Stimulated activated CD8-positive, alpha-beta memory T cell treated with anti-CD3 and anti-CD28 coated beads, Interleukin-4, amount 100 ng/mL, for 48 hours (primary cell): ENCODE results near the gene MTOR.
"Not testable (repeated sequence)": the region's sequence is repeated elsewhere in the genome, so short reads cannot be mapped to it uniquely, and the experiment has no call there.

Experiments
- DNase-seq: peaks from one replicate; pipeline ENCODE4 v3.0.0-alpha.2; 2020

Gene MTOR

GRCh38 chr1:11262171-11263049, at the start of gene MTOR:
Gene MTOR (minus strand): TSS chr1:11262551. CDS start chr1:11259409, 3,142 bp downstream.
- DNase-seq, result peak; percentile 96

GRCh38 chr1:11309385-11309784, 47.0 kb upstream of the MTOR start:
- DNase-seq, result no peak

- no peak for DNase-seq
Measured at GRCh38 chr1:11308699-11309224, 46.4 kb upstream of the MTOR start.

GRCh38 chr1:11307852-11308251, 45.5 kb upstream of the MTOR start:
- DNase-seq, result no peak

GRCh38 chr1:11305516-11305915, 43.2 kb upstream of the MTOR start:
- DNase-seq, result not testable (repeated sequence)

- no peak for DNase-seq
Measured at GRCh38 chr1:11302366-11302765, 40.0 kb upstream of the MTOR start.

- DNase-seq, result no peak
Measured at GRCh38 chr1:11301601-11302000, 39.2 kb upstream of the MTOR start.

GRCh38 chr1:11299225-11299574, 36.8 kb upstream of the MTOR start:
- no peak for DNase-seq

- DNase-seq, result no peak
Measured at GRCh38 chr1:11298390-11299224, 36.3 kb upstream of the MTOR start.

GRCh38 chr1:11297774-11298173, 35.4 kb upstream of the MTOR start:
- DNase-seq, result not testable (repeated sequence)

GRCh38 chr1:11295905-11296304, 33.6 kb upstream of the MTOR start:
- no peak for DNase-seq

- no peak for DNase-seq
Measured at GRCh38 chr1:11294951-11295350, 32.6 kb upstream of the MTOR start.

- no peak for DNase-seq
Measured at GRCh38 chr1:11293856-11294255, 31.5 kb upstream of the MTOR start.

- DNase-seq, result no peak
Measured at GRCh38 chr1:11291049-11291448, 28.7 kb upstream of the MTOR start.

- DNase-seq, result no peak
Measured at GRCh38 chr1:11289064-11289463, 26.7 kb upstream of the MTOR start.

- no peak for DNase-seq
Measured at GRCh38 chr1:11286735-11287410, 24.5 kb upstream of the MTOR start.

- no peak for DNase-seq
Measured at GRCh38 chr1:11285883-11286734, 23.8 kb upstream of the MTOR start.

- DNase-seq, result no peak
Measured at GRCh38 chr1:11284784-11285183, 22.4 kb upstream of the MTOR start.

- DNase-seq, result no peak
Measured at GRCh38 chr1:11283151-11283550, 20.8 kb upstream of the MTOR start.

GRCh38 chr1:11281518-11282331, 19.4 kb upstream of the MTOR start:
- DNase-seq, result no peak

GRCh38 chr1:11280719-11281376, 18.5 kb upstream of the MTOR start:
- DNase-seq, result no peak
